Upper lobe of right lung (tissue), 1 donor: ENCODE results near the gene PTPRU. TPM values are rescaled to one million over a fixed set of nuclear protein-coding genes. Genes with fewer than 3 reads are reported as not detected.

ENCODE experiments used
- ATAC-seq: fragments of 200-7000 bp; cut with Tn5 transposase; one replicate; pipeline ENCODE4 v1.9.1; 2020; ENCODE audit warnings: mild to moderate bottlenecking, moderate library complexity
- DNase-seq: peaks from one replicate; pipeline ENCODE4 v3.0.0-alpha.2; 2020
- H3K27ac ChIP-seq: fragments of 200-600 bp; one replicate; pipeline ENCODE4 v1.8.0; 2022
- H3K27me3 ChIP-seq: fragments of 200-600 bp; one replicate; pipeline ENCODE4 v1.8.0; 2022; ENCODE audit warnings: mild to moderate bottlenecking
- H3K36me3 ChIP-seq: fragments of 200-600 bp; one replicate; pipeline ENCODE4 v1.8.0; 2022
- H3K4me1 ChIP-seq: fragments of 200-600 bp; one replicate; pipeline ENCODE4 v1.8.0; 2022
- H3K4me3 ChIP-seq: fragments of 200-600 bp; one replicate; pipeline ENCODE4 v1.8.0; 2022; ENCODE audit warnings: mild to moderate bottlenecking
- H3K9me3 ChIP-seq: fragments of 200-600 bp; one replicate; pipeline ENCODE4 v1.8.0; 2022
- intact Hi-C: fragments of 100-400 bp; cut with DNase I; formaldehyde crosslinking; loops from one replicate; pipeline ENCODE4 v1.11.0; 2022
- total RNA-seq: library from RNA; stranded (reverse); fragmentation: NEBNext Ultra II Directional; extraction: Animal tissue kit (Norgen Biotek cat#: 25700); gene quantifications from one replicate; pipeline ENCODE4 v1.2.1, GENCODE V29; 2021
- TF ChIP-seq, protein P1 (sequence below): fragments of 200-600 bp; IDR thresholded peaks from one replicate; pipeline ENCODE4 v1.8.0; 2022; ENCODE audit warnings: antibody characterized with exemption
- donor health status: DM: no; HTN: yes; CAD: no; lungs with severe emphysema.

PTPRU gene
- total RNA-seq, 1 donor from 2014 or later: 45.5 TPM

DNA sequence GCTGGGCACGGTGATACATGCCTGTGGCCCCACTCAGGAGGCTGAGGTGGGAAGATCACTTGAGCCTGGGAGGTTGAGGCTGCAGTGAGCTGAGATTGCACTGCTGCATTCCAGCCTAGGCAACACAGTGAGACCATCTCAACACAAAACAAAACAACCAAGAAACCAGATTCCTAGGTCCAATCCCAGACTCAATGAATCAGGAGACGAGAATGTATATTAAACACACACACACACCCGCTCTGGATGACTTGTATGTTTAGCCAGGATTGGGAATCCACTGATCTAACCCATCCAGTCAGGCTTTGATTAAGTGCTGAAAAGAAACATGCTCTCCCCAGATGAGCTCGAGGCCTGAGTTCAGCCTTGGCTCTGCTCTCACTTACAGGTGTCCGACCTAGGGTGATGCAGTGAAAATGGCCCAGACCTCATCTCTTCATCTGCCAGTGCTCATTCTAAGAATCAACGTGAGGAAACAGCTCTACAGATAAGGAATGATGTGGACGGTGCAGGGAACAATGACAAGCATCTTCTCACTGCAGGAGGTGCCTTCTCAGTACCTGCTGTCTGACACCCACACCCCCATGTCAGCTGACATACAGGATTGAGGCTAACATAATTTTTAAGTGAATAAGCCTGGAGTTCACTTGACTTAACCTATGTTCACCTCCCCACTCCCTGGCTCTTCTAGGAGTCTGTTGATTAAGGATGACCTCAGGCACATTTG is 39.3 kb upstream of the PTPRU start:
- no peak for ATAC-seq
- peaks cover 25% of the 10 kb centered on the region for H3K36me3 ChIP-seq
- peaks cover 8% of the 10 kb centered on the region for H3K4me1 ChIP-seq
- TF ChIP-seq, protein P1, sequence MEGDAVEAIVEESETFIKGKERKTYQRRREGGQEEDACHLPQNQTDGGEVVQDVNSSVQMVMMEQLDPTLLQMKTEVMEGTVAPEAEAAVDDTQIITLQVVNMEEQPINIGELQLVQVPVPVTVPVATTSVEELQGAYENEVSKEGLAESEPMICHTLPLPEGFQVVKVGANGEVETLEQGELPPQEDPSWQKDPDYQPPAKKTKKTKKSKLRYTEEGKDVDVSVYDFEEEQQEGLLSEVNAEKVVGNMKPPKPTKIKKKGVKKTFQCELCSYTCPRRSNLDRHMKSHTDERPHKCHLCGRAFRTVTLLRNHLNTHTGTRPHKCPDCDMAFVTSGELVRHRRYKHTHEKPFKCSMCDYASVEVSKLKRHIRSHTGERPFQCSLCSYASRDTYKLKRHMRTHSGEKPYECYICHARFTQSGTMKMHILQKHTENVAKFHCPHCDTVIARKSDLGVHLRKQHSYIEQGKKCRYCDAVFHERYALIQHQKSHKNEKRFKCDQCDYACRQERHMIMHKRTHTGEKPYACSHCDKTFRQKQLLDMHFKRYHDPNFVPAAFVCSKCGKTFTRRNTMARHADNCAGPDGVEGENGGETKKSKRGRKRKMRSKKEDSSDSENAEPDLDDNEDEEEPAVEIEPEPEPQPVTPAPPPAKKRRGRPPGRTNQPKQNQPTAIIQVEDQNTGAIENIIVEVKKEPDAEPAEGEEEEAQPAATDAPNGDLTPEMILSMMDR: no peak
- H3K4me3 ChIP-seq: no peak overlapping the region
- intact Hi-C loops: no loop called here
- H3K9me3 ChIP-seq: no peaks in the 10 kb centered on the region
- no peak for DNase-seq
- no peaks in the 10 kb centered on the region for H3K27me3 ChIP-seq
- H3K27ac ChIP-seq: no peak overlapping the region

DNA sequence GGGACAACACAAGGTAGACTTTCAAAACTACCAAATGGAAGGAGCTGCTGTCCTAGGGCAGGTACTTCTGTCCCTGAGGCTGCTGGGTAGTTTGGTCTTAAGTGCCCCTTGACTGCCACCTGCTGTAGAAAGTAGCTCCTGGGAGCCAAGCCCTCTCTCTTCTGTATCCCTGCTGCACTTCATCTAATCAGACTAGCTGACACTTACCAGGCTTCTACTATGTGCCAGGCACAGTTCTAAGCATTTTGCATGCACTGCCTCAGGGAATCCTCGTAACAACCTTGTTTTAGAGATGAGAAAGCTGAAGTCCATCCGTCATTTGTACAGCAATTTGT is 38.8 kb upstream of the PTPRU start:
- no peak overlapping the region for H3K27ac ChIP-seq
- intact Hi-C loops: no loop called here
- ATAC-seq (peak; percentile 89), DNase-seq (no peak)
- H3K4me3 ChIP-seq: no peak overlapping the region
- H3K4me1 ChIP-seq: peaks cover 13% of the 10 kb centered on the region
- no peaks in the 10 kb centered on the region for H3K9me3 ChIP-seq
- H3K36me3 ChIP-seq: peaks cover 25% of the 10 kb centered on the region
- TF ChIP-seq, protein P1: peak; percentile 38
- H3K27me3 ChIP-seq: no peaks in the 10 kb centered on the region

DNA sequence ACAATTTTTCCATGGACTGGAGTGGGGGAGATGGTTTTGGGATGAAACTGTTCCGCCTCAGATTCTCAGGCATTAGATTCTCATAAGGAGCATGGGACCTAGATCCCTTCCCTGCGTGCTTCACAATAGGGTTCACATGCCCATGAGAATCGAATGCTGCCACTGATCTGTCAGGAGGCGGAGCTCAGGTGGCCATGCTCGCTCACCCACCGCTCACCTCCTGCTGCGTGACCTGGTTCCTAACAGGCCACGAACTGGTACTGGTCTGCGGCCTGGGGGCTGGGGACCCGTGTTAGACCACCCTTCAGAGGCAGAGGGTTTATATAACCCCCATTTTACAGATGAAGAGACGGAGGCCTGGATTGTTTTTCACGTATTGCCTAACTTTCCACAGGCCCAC is 38.3 kb upstream of the PTPRU start:
- intact Hi-C loops: no loop called here
- Histone ChIP-seq H3K4me1 (peaks cover 15% of the 10 kb centered on the region), H3K36me3 (peaks cover 25% of the 10 kb centered on the region), H3K4me3 (no peak overlapping the region), H3K27me3 (no peaks in the 10 kb centered on the region), H3K27ac (no peak overlapping the region), H3K9me3 (no peaks in the 10 kb centered on the region)
- DNase-seq (no peak), ATAC-seq (no peak)
- TF ChIP-seq, protein P1: no peak

DNA sequence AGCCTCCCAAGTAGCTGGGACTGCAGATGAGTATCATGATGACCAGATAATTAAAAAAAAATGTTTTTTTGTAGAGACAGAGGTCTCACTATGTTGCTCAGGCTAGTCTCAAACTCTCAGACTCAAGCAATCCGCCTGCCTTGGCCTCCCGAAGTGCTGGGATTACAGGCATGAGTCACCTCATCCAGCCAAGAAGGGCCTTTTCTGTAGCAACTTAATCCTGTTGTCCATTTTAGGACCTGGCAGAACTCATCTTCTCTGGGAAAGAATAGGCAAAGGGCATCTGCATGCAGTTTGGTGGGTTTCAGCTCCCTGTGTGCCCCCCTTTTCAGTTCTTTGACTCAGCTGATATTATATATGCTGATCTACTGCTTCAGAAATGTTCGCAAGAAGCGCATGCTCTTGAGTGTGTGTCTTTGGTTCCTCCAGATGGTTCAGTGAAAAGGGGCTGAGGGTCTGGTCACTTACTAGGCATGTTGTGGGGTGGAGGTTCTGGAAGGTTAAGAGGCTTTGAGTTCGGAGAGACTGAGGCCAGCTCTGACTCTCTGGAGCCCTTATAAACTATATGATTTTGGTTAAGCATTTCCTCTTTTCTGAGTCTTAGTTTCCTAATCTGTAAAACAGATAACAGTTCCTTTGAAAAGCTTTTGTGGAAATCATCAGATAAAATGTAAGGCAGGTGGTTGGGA is 35.3 kb upstream of the PTPRU start:
- H3K27me3 ChIP-seq: no peaks in the 10 kb centered on the region
- TF ChIP-seq, protein P1: no peak
- H3K9me3 ChIP-seq: no peaks in the 10 kb centered on the region
- intact Hi-C loops: loop anchor here (10.0 kb wide), 1 partner anchor 416 kb away; no protein-coding TSS in a partner anchor
- H3K4me3 ChIP-seq: no peak overlapping the region
- peaks cover 15% of the 10 kb centered on the region for H3K4me1 ChIP-seq
- ATAC-seq: no peak
- peak overlapping the region; percentile 85 for H3K27ac ChIP-seq
- peaks cover 41% of the 10 kb centered on the region for H3K36me3 ChIP-seq
- no peak for DNase-seq

DNA sequence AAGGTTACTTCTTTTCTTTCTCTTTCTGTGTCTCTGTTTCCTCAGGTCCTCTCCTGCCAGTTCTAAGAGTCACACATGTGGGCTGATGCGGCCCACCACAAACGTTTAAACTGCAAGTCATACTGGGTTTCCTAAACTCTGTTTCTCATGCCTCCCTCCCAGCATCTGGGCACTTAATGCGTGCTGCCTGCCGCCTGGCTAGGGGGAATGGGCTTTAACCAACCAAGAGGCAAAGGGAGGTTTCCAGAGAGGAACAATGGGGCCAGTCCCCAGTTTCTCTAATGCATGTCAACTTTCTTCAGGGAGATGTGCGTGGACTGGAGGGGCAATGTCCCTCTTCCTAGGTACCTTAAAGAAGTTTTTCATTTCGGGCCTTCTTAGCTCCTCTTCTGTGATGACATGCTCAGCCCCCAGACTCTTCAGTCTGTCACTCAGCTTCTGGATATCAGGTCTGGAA is 34.7 kb upstream of the PTPRU start:
- H3K9me3 ChIP-seq: no peaks in the 10 kb centered on the region
- peaks cover 46% of the 10 kb centered on the region for H3K36me3 ChIP-seq
- no peaks in the 10 kb centered on the region for H3K27me3 ChIP-seq
- TF ChIP-seq, protein P1: no peak
- no peak for ATAC-seq
- peak overlapping the region; percentile 85 for H3K27ac ChIP-seq
- H3K4me1 ChIP-seq: peaks cover 15% of the 10 kb centered on the region
- DNase-seq: no peak
- intact Hi-C loops: loop anchor here (10.0 kb wide), 1 partner anchor 417 kb away; no protein-coding TSS in a partner anchor
- H3K4me3 ChIP-seq: no peak overlapping the region
